GM18520 (cell line): ENCODE results near the gene DUS1L.
"Not testable (repeated sequence)": the region's sequence is repeated elsewhere in the genome, so short reads cannot be mapped to it uniquely, and the experiment has no call there.

Source experiments
- ATAC-seq: cut with Tn5 transposase; IDR thresholded peaks from one replicate; pipeline ENCODE4 v1.9.1; 2021; ENCODE audit not compliant: unreplicated experiment

The DUS1L gene

GRCh38 chr17:82045936-82046484 is 19.6 kb downstream of the DUS1L start:
- no peak for ATAC-seq

GRCh38 chr17:82043507-82043906 is 22.1 kb downstream of the DUS1L start:
- ATAC-seq, result no peak

GRCh38 chr17:82042649-82043048 is 23.0 kb downstream of the DUS1L start:
- no peak for ATAC-seq

GRCh38 chr17:82041144-82041814 is 24.3 kb downstream of the DUS1L start:
- ATAC-seq, result no peak

GRCh38 chr17:82039695-82040299 is 25.8 kb downstream of the DUS1L start:
- no peak for ATAC-seq

GRCh38 chr17:82038796-82039409 is 26.7 kb downstream of the DUS1L start:
- ATAC-seq, result not testable (repeated sequence)

- no peak for ATAC-seq
Observed at GRCh38 chr17:82037889-82038195, 27.8 kb downstream of the DUS1L start.

- peak; percentile 70 for ATAC-seq
Observed at GRCh38 chr17:82037092-82037888, 28.3 kb downstream of the DUS1L start, which contains the start of gene DCXR. Gene DCXR (minus strand): TSS chr17:82037697. CDS start chr17:82037682, 15 bp downstream.

- no peak for ATAC-seq
Observed at GRCh38 chr17:82036634-82037091, 28.9 kb downstream of the DUS1L start.

- ATAC-seq, result no peak
Observed at GRCh38 chr17:82035956-82036633, 29.5 kb downstream of the DUS1L start.

- ATAC-seq, result no peak
Observed at GRCh38 chr17:82035488-82035887, 30.1 kb downstream of the DUS1L start.

- ATAC-seq, result no peak
Observed at GRCh38 chr17:82034371-82035011, 31.1 kb downstream of the DUS1L start.

GRCh38 chr17:82033359-82034085 is 32.1 kb downstream of the DUS1L start:
- no peak for ATAC-seq

- no peak for ATAC-seq
Observed at GRCh38 chr17:82031885-82032627, 33.5 kb downstream of the DUS1L start.

GRCh38 chr17:82031303-82031884 is 34.2 kb downstream of the DUS1L start, which contains the start of gene RAC3:
Gene RAC3 (plus strand): TSS chr17:82031678. CDS start chr17:82031762, 84 bp downstream.
- ATAC-seq, result no peak

- no peak for ATAC-seq
Observed at GRCh38 chr17:82030470-82031302, 34.9 kb downstream of the DUS1L start.

GRCh38 chr17:82029990-82030469 is 35.6 kb downstream of the DUS1L start:
- no peak for ATAC-seq
